ENCODE results near the gene HECW1. TPM values are rescaled to one million over a fixed set of nuclear protein-coding genes. Genes with fewer than 3 reads are reported as not detected.

Gene HECW1
- total RNA-seq, 1 donor: 2.9 TPM

- H2AFZ ChIP-seq (ENCODE audit: low read length): no peak overlapping the region
- no peaks in the 10 kb centered on the region for H3K36me3 ChIP-seq (ENCODE audit: insufficient read depth, low read length)
- H3K4me3 ChIP-seq (ENCODE audit: insufficient read depth, low read length): no peak overlapping the region
- no peaks in the 10 kb centered on the region for H3K4me1 ChIP-seq (ENCODE audit: insufficient read depth, low read length)
- peak; percentile 59 for DNase-seq (ENCODE audit: insufficient read length, low spot score, missing footprints)
- no peaks in the 10 kb centered on the region for H4K20me1 ChIP-seq (ENCODE audit: insufficient read depth, low read length)
- H3K4me2 ChIP-seq (ENCODE audit: insufficient read depth, low read length): no peak overlapping the region
- H3K9me3 ChIP-seq (ENCODE audit: low read depth, low read length): no peaks in the 10 kb centered on the region
- peaks cover 6% of the 10 kb centered on the region for H3K27me3 ChIP-seq (ENCODE audit: insufficient read depth, low read length)
- TF ChIP-seq CTCF (IDR thresholded peaks at IDR 0.05; ENCODE audit: extremely low read depth, low read depth, low read length): no peak
- H3K79me2 ChIP-seq (ENCODE audit: insufficient read depth, low read length): no peaks in the 10 kb centered on the region
- H3K27ac ChIP-seq (ENCODE audit: low read depth, low read length): no peak overlapping the region
Observed at GRCh38 chr7:43377196-43377960, 264.9 kb downstream of the HECW1 start.

- Histone ChIP-seq H3K4me3 (ENCODE audit: insufficient read depth, low read length) (no peak overlapping the region), H3K36me3 (ENCODE audit: insufficient read depth, low read length) (no peaks in the 10 kb centered on the region), H4K20me1 (ENCODE audit: insufficient read depth, low read length) (no peaks in the 10 kb centered on the region), H3K4me1 (ENCODE audit: insufficient read depth, low read length) (no peaks in the 10 kb centered on the region), H3K27me3 (ENCODE audit: insufficient read depth, low read length) (peaks cover 6% of the 10 kb centered on the region), H3K4me2 (ENCODE audit: insufficient read depth, low read length) (no peak overlapping the region), H2AFZ (ENCODE audit: low read length) (no peak overlapping the region), H3K9me3 (ENCODE audit: low read depth, low read length) (no peaks in the 10 kb centered on the region), H3K27ac (ENCODE audit: low read depth, low read length) (no peak overlapping the region), H3K79me2 (ENCODE audit: insufficient read depth, low read length) (no peaks in the 10 kb centered on the region)
- no peak for DNase-seq (ENCODE audit: insufficient read length, low spot score, missing footprints)
- TF ChIP-seq CTCF (IDR thresholded peaks at IDR 0.05; ENCODE audit: extremely low read depth, low read depth, low read length): no peak
Observed at GRCh38 chr7:43379210-43379609, 266.8 kb downstream of the HECW1 start.

GRCh38 chr7:43384616-43385308, 272.3 kb downstream of the HECW1 start:
- Histone ChIP-seq H3K9me3 (ENCODE audit: low read depth, low read length) (no peaks in the 10 kb centered on the region), H3K27ac (ENCODE audit: low read depth, low read length) (no peak overlapping the region), H3K36me3 (ENCODE audit: insufficient read depth, low read length) (no peaks in the 10 kb centered on the region), H2AFZ (ENCODE audit: low read length) (no peak overlapping the region), H3K79me2 (ENCODE audit: insufficient read depth, low read length) (no peaks in the 10 kb centered on the region), H3K27me3 (ENCODE audit: insufficient read depth, low read length) (no peaks in the 10 kb centered on the region), H3K4me1 (ENCODE audit: insufficient read depth, low read length) (no peaks in the 10 kb centered on the region), H3K4me2 (ENCODE audit: insufficient read depth, low read length) (no peak overlapping the region), H3K4me3 (ENCODE audit: insufficient read depth, low read length) (no peak overlapping the region), H4K20me1 (ENCODE audit: insufficient read depth, low read length) (no peaks in the 10 kb centered on the region)
- no peak for DNase-seq (ENCODE audit: insufficient read length, low spot score, missing footprints)
- TF ChIP-seq CTCF (IDR thresholded peaks at IDR 0.05; ENCODE audit: extremely low read depth, low read depth, low read length): no peak

GRCh38 chr7:43385309-43385680, 272.8 kb downstream of the HECW1 start:
- H3K79me2 ChIP-seq (ENCODE audit: insufficient read depth, low read length): no peaks in the 10 kb centered on the region
- no peak for DNase-seq (ENCODE audit: insufficient read length, low spot score, missing footprints)
- no peaks in the 10 kb centered on the region for H4K20me1 ChIP-seq (ENCODE audit: insufficient read depth, low read length)
- H3K9me3 ChIP-seq (ENCODE audit: low read depth, low read length): no peaks in the 10 kb centered on the region
- no peaks in the 10 kb centered on the region for H3K27me3 ChIP-seq (ENCODE audit: insufficient read depth, low read length)
- no peaks in the 10 kb centered on the region for H3K4me1 ChIP-seq (ENCODE audit: insufficient read depth, low read length)
- H3K4me2 ChIP-seq (ENCODE audit: insufficient read depth, low read length): no peak overlapping the region
- H2AFZ ChIP-seq (ENCODE audit: low read length): no peak overlapping the region
- no peak overlapping the region for H3K27ac ChIP-seq (ENCODE audit: low read depth, low read length)
- H3K36me3 ChIP-seq (ENCODE audit: insufficient read depth, low read length): no peaks in the 10 kb centered on the region
- H3K4me3 ChIP-seq (ENCODE audit: insufficient read depth, low read length): no peak overlapping the region
- TF ChIP-seq CTCF (IDR thresholded peaks at IDR 0.05; ENCODE audit: extremely low read depth, low read depth, low read length): no peak
